Mesothelial cell of epicardium (in vitro differentiated cells): ENCODE measurements around the gene CTAGE8. TPM values are rescaled to one million over a fixed set of nuclear protein-coding genes. Genes with fewer than 3 reads are reported as not detected.
"Not testable (repeated sequence)": the region's sequence is repeated elsewhere in the genome, so short reads cannot be mapped to it uniquely, and the experiment has no call there.

Source experiments
- DNase-seq, 2 experiments: peaks; one replicate each; pipeline ENCODE4 v3.0.0; 2021; ENCODE audit warnings: low spot score in 2 of 2; ENCODE audit not compliant: unreplicated experiment in 2 of 2
- H3K27ac Mint-ChIP-seq: 2 replicates; pipeline ENCODE4 v1.8.0; 2021; ENCODE audit warnings: mixed read lengths
- H3K27me3 Mint-ChIP-seq: 2 replicates; pipeline ENCODE4 v1.8.0; 2021; ENCODE audit warnings: low read depth, mixed read lengths
- H3K36me3 Mint-ChIP-seq: 2 replicates; pipeline ENCODE4 v1.8.0; 2021; ENCODE audit warnings: mixed read lengths
- H3K4me1 Mint-ChIP-seq: 2 replicates; pipeline ENCODE4 v1.8.0; 2021; ENCODE audit warnings: mixed read lengths
- H3K4me3 Mint-ChIP-seq: 2 replicates; pipeline ENCODE4 v1.8.0; 2021; ENCODE audit warnings: mild to moderate bottlenecking, moderate library complexity, mixed read lengths
- H3K9me3 Mint-ChIP-seq: 2 replicates; pipeline ENCODE4 v1.8.0; 2021; ENCODE audit warnings: mixed read lengths
- total RNA-seq: library from RNA; stranded (reverse); gene quantifications from 3 replicates; pipeline ENCODE4 v1.2.1, GENCODE V29; 2021

The CTAGE8 gene
- 4.5 to 6.4 TPM (median 6.2 TPM) in 3 replicates for total RNA-seq

- H3K27ac Mint-ChIP-seq, H3K4me1 Mint-ChIP-seq: not testable (repeated sequence)
Measured at GRCh38 chr7:144269188-144269587, at the start of gene CTAGE8. TSS of gene CTAGE8 (minus strand) at chr7:144269288. CDS start at chr7:144269250, 38 bp downstream.

GRCh38 chr7:144317537-144317936, 48.4 kb upstream of the CTAGE8 start:
- not testable (repeated sequence) for DNase-seq, H3K27me3 Mint-ChIP-seq, H3K27ac Mint-ChIP-seq, H3K4me3 Mint-ChIP-seq, H3K9me3 Mint-ChIP-seq, H3K4me1 Mint-ChIP-seq, H3K36me3 Mint-ChIP-seq

More at GRCh38 chr7:144269188-144269587, at the start of gene CTAGE8:
- H3K4me3 Mint-ChIP-seq, H3K9me3 Mint-ChIP-seq, H3K27me3 Mint-ChIP-seq, DNase-seq, H3K36me3 Mint-ChIP-seq: not testable (repeated sequence)

- not testable (repeated sequence) for DNase-seq, H3K36me3 Mint-ChIP-seq
Measured at GRCh38 chr7:144311872-144312469, 42.9 kb upstream of the CTAGE8 start, which contains the start of gene OR2A1. TSS of gene OR2A1 (plus strand) at chr7:144312419. CDS start at chr7:144318125, 5,706 bp downstream.

GRCh38 chr7:144311218-144311617, 42.1 kb upstream of the CTAGE8 start:
- not testable (repeated sequence) for H3K27ac Mint-ChIP-seq, H3K4me3 Mint-ChIP-seq, H3K36me3 Mint-ChIP-seq, H3K9me3 Mint-ChIP-seq, DNase-seq, H3K4me1 Mint-ChIP-seq, H3K27me3 Mint-ChIP-seq

More at GRCh38 chr7:144311872-144312469, 42.9 kb upstream of the CTAGE8 start, which contains the start of gene OR2A1:
- H3K4me1 Mint-ChIP-seq, H3K27ac Mint-ChIP-seq, H3K9me3 Mint-ChIP-seq, H3K4me3 Mint-ChIP-seq, H3K27me3 Mint-ChIP-seq: not testable (repeated sequence)

GRCh38 chr7:144309702-144310101, 40.6 kb upstream of the CTAGE8 start:
- not testable (repeated sequence) for H3K27me3 Mint-ChIP-seq, H3K9me3 Mint-ChIP-seq, DNase-seq, H3K36me3 Mint-ChIP-seq, H3K4me3 Mint-ChIP-seq, H3K27ac Mint-ChIP-seq, H3K4me1 Mint-ChIP-seq

GRCh38 chr7:144305156-144305555, 36.1 kb upstream of the CTAGE8 start:
- DNase-seq, H3K27me3 Mint-ChIP-seq, H3K4me3 Mint-ChIP-seq, H3K9me3 Mint-ChIP-seq, H3K27ac Mint-ChIP-seq, H3K36me3 Mint-ChIP-seq, H3K4me1 Mint-ChIP-seq: not testable (repeated sequence)

- not testable (repeated sequence) for H3K4me1 Mint-ChIP-seq, DNase-seq, H3K9me3 Mint-ChIP-seq, H3K27me3 Mint-ChIP-seq, H3K27ac Mint-ChIP-seq, H3K4me3 Mint-ChIP-seq, H3K36me3 Mint-ChIP-seq
Measured at GRCh38 chr7:144303607-144304006, 34.5 kb upstream of the CTAGE8 start.

- H3K27ac Mint-ChIP-seq, H3K27me3 Mint-ChIP-seq, H3K4me3 Mint-ChIP-seq, H3K9me3 Mint-ChIP-seq, DNase-seq, H3K4me1 Mint-ChIP-seq, H3K36me3 Mint-ChIP-seq: not testable (repeated sequence)
Measured at GRCh38 chr7:144302578-144303303, 33.7 kb upstream of the CTAGE8 start.

GRCh38 chr7:144293794-144294499, 24.9 kb upstream of the CTAGE8 start:
- H3K4me3 Mint-ChIP-seq, H3K4me1 Mint-ChIP-seq, H3K36me3 Mint-ChIP-seq, H3K9me3 Mint-ChIP-seq, H3K27me3 Mint-ChIP-seq, DNase-seq, H3K27ac Mint-ChIP-seq: not testable (repeated sequence)

- not testable (repeated sequence) for H3K4me1 Mint-ChIP-seq, DNase-seq, H3K4me3 Mint-ChIP-seq, H3K27ac Mint-ChIP-seq, H3K27me3 Mint-ChIP-seq, H3K9me3 Mint-ChIP-seq, H3K36me3 Mint-ChIP-seq
Measured at GRCh38 chr7:144292384-144293161, 23.5 kb upstream of the CTAGE8 start.

- not testable (repeated sequence) for H3K36me3 Mint-ChIP-seq, H3K27ac Mint-ChIP-seq, H3K4me1 Mint-ChIP-seq, DNase-seq, H3K9me3 Mint-ChIP-seq, H3K27me3 Mint-ChIP-seq, H3K4me3 Mint-ChIP-seq
Measured at GRCh38 chr7:144291607-144292006, 22.5 kb upstream of the CTAGE8 start.

- H3K27ac Mint-ChIP-seq, H3K9me3 Mint-ChIP-seq, H3K4me1 Mint-ChIP-seq: not testable (repeated sequence)
Measured at GRCh38 chr7:144287171-144287784, 18.2 kb upstream of the CTAGE8 start.

GRCh38 chr7:144283716-144284115, 14.6 kb upstream of the CTAGE8 start:
- not testable (repeated sequence) for H3K27me3 Mint-ChIP-seq, H3K4me3 Mint-ChIP-seq, DNase-seq, H3K9me3 Mint-ChIP-seq, H3K4me1 Mint-ChIP-seq, H3K36me3 Mint-ChIP-seq, H3K27ac Mint-ChIP-seq

More at GRCh38 chr7:144287171-144287784, 18.2 kb upstream of the CTAGE8 start:
- not testable (repeated sequence) for DNase-seq, H3K36me3 Mint-ChIP-seq, H3K27me3 Mint-ChIP-seq, H3K4me3 Mint-ChIP-seq
